Islet of Langerhans (tissue), 1 donor: Measurements from ENCODE around the gene ATRIP.

Experiments used
- FAIRE-seq: peaks from one replicate; lab custom pipeline; 2011; peaks lifted over from hg19 to GRCh38; lab: Jason Lieb, UNC

Gene ATRIP

DNA sequence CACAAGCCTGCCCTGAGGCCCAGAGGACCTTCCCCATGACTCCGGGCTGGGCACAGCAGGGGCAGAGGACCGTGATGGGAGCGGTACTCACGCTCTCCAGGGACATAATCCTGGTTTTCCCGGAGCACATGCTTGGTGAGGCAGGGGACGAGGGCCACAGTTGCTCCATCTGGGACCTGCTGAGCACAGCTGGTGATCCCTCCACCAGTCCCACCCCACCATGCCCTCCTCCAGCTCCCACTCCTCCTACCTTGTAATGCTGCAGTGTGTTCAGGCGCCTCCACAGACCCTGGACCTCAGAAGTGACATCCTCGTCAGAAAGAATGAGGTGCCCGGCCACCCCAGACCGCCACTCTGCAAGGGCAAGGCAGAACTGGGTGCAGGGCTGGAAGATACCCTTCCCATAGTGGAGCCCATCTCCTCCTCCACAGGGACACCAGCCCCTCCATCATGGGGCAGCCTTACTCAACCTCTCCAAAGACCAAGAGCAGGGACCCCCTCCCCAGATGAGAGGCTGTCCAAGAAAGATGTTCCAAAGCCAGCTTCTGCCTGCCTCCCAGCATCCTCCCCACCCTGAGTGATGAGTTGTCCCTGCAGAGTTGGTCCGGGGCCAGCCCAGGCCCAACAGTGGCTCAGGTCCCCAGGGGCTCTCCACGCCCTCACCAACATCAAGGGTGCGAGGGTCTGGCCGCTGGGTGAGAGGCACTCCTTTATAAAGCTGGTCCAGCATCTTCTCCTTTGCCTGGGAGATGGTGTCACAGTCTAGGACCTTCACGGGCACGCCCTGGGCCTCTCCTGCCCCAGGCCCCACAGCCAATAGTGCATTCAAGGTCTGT is 36.1 kb upstream of the ATRIP start:
- FAIRE-seq: no peak

DNA sequence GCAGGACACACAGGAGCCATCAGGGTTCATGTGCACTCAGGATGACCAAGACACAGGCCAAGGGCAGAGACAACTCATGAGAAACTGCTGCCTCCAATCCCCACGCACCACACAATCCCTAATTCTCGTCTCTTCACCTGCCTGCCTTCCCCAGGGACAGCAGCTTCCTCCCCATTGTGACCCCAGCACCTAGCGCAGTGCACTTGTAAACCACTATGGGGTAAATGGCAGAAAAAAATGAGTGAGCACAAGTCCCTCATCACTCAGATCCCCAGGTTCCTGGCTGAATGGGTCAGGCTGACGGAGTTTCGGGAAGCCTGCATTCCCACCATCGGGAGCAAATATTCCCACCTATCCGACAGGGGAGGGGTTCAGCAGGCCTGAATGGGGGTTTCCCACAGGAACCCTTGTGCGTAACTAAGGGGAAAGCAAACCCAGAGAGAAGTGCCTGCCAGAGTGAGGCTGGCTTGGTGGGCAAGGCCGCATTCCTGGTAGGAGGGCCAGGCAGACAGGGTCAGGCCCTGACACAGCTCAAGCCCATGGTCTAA is 35.4 kb upstream of the ATRIP start:
- FAIRE-seq: no peak

DNA sequence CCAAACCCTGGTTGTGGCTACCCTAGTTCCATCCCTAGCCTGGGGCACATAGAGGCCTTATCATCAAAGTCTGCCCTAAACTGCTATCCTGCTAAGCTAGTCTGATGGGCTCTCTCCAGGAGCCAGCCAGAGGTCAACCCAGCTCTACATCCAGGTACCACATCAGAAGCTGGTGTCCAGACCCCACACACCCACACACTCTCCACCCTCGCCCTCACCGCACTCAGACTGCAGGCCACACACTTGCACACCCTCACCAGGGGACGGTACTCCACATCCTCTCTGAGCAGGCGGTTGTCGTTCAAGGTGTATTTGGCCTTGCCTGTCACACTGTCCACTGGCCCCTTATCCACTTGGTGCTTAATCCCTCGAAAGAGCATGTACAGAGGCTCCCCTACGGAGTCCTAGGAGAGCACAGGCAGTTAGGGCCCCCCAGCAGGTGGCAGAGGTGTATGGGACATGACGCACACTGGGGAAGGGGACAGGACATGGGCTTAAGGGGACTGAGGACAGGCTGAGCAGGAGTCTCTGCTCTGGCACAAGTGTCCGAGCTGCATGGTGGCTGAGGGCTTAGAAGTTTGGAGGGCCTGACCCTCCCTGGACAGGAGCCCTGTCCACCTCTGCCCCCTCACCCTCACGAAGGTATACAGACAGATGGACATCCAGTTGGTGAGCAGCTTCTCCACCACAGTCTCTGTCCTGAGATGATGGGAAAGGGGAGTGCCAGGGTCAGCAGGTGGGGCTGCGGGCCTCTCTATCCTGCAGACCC is 34.7 kb upstream of the ATRIP start:
- no peak for FAIRE-seq

DNA sequence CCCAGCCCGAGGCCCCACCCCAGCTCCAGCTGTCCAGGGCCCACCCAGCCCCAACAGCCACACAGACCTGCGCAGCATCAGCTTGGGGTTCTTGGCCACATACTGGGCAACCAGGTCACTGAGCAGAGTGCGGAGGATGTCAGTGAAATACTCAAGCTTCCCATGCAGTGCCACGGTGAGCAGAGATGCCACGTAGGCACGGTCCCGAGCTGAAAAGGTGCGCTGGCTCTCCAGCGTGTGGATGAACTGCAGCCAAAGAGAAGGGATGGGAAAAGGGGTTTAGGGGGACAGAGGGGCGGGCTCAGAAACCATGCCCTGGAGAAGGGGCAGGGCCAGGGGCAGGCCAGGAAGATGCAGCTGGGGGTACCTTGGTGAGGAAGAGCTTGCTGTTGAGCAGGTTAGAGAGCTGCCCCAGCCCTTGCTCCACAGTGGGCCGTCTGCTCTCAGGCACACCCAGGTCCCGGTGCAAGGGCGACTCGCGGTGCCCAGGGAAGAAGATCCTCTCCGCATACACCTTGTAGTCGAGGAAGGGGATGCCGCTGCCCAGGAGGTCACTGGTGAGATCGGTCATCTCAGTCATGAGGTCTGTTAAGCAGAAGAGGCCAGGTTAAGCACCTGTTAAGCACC is 34.0 kb upstream of the ATRIP start:
- FAIRE-seq: no peak

DNA sequence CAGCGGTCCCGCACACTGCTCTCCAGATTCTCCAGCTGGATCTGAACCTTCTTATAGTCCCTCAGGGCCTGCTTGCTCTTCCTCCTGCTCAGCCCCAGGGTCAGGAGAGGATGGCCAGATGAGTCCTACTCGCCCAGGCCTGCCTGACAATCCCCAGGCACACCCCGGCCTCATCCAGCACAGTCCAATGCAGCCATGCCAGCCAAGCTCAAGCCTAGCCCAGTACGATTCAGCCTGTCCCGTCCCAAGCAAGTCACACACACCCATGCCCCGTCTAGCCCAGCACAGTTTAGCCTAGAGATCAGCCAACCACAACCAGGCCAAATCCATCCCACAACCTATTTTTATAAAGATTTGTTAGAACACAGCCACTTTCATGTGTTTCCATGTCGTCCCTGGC is 33.5 kb upstream of the ATRIP start:
- no peak for FAIRE-seq

DNA sequence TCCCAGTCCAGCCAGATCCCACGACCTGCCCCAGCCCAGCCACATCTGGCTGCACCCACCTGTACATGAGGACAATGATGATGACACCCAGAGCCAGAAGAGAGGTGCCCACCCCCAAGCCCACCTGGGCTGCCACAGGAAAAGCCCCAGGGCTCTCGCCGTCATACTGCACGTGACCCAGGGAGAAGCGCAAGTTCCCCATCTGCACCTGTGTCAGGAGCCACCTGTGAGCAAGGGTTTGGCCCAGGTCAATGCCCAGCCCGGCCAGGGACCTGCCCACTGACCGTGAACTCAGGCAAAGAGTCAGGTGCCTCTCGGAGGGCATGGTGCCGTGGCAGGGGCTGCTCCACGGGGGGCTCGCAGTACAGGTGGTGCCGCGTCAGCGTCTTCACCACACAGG is 32.9 kb upstream of the ATRIP start:
- no peak for FAIRE-seq

DNA sequence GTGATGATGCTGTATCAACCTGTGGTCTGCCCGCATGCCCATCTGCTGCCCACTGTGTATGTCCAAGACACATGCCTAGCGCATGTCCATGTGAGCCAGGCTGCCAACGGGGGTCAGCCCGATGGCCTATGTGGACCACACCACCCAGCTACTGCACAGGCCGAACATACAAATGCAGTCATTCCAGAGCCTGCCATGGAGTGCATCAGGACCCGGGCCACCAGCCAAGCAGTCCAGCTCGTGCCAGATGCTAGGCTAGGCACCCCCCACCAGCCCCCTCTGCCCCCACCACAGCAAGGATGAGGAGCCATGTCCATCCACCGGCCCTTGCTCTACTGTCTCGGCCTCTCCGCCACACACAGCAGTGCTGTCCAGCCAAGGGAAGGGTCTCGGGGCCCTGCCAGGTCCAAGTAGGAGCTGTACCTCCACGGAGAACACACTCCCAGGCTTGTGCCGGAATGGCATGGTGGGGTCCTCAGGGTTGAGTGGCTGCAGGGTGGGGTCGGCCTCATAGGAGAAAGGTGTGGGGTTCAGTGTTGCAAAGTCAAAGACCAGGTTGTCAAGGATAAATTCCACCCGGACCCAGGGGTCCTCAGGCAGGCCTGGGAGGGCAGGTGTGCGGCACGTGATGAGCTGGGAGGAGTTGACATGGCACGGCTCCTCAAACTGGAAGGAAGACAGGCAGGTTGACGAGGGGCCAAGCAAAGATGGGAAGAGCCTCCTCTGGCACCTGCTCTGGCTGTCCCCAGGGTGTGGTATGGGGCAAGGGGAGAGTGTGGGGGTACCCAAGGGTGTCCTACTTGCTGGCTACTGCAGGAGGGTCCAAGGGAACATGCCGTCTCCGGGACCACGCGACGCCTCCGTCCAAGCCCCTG is 31.9 kb upstream of the ATRIP start:
- FAIRE-seq: no peak

DNA sequence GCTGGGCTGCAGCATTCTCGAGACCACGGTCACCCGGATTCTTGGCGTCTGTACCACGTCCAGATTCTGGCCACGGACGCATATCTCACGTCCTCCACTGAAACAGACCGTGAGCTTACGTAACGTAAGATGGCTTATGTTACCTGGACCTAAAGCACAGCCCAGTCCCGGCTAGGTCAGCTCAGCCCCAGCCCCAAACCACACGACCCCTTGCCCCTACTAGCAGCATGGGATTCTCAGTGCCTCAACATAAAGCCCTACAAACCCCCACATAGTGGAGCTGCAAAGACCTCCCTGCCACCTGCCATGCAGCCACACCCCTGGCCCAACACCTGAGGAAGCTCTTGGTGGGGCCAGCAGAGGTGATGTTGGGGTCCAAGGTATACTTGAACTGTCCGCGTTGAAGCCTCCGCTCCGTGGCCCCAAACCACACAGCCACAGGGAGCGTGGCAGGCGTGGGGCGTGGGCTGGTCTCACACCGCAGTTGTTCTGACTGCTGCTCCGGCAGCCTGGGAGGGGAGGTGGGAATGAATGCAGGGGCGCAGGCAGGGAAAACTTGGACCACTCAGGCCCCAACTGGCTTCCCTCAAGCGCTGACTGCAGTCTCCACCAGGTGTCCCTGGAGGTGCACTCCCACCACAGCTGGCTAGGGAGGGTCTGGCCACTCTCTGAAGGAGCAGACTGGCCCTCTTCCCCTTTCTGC is 31.1 kb upstream of the ATRIP start:
- no peak for FAIRE-seq

DNA sequence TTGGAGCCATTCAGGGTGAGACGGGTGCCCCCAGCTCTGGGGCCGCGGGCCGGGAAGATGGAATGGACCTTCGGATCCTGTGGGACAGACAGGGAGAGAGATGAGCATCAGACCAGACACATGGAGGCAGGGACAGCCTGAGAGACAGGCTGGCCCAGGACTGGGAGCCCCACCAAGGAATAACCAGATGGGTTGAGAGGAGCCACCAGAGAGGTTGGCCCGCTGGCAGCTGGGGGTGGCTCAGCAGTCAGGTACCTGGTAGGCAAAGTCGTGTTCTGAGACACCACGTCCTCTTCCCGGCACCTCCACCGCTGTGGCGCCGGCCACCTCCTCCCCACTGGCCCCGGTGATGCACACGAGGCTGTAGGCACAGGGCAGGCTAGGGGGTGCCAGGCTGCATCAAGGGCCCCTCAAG is 30.4 kb upstream of the ATRIP start:
- no peak for FAIRE-seq

DNA sequence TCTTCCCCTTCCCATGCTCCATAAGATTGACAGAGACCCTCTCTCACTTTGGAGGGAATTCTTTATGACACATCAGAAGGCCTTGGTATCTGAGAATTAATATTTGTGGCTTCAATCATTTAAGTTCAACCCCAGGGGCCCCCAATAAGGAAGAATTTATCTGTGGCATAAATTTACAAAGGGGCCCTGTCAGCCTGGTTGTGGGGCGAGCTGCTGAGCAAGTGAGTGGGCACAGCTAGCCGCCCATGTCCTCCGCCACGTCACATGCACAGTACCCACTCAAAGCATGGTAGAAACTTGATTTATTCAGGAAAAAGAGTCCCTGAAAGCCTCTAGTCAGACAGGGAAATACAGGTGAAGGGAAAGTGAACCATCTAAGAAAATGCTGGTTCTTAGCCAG is 30.0 kb upstream of the ATRIP start:
- FAIRE-seq: no peak

DNA sequence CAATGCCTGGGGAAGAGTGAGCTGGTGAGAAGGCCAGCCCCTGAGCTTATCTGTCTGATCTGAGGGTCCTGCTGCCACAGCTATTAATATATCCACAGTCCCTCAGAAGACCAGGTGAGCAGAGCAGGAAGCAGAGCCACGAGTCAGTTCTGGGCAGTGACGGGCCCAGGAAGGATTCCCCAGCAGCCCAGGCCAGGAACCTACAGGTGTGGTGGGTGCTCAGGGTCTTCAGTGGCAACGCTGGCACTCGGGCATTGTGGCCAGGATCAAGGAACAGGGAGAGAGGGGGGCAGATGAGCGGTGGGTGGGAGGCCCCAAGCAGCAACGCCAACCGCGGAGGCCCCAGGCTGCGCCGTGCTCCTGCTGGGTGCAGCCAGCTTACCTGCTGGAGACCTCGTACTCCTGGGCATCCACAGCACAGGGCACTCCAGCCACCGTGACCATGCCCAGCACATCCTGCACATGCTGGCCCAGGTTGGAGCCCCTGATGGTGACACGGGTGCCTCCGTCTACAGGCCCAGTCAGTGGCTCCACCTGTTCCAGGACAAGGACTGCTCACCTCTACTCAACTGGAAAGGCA is 28.9 kb upstream of the ATRIP start:
- FAIRE-seq: no peak

DNA sequence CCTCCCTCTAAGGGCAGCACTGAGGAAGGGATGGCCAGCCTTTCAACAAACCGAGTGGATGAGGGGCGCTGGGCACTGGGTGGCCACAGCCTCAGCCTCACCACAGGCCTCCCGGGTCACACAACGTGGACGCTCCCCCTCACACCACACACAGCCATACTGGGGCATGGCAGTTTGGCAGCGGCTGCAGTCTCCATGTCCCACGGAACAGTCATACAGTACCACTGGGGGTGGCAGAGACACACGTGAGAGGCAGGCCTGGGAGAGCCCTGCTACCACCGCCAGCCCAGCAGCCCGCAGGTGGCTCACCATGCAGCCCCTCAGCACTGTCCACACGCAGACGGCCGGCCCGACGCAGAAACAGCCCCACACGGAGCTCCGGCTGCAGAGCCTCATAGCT is 28.4 kb upstream of the ATRIP start:
- FAIRE-seq: no peak

DNA sequence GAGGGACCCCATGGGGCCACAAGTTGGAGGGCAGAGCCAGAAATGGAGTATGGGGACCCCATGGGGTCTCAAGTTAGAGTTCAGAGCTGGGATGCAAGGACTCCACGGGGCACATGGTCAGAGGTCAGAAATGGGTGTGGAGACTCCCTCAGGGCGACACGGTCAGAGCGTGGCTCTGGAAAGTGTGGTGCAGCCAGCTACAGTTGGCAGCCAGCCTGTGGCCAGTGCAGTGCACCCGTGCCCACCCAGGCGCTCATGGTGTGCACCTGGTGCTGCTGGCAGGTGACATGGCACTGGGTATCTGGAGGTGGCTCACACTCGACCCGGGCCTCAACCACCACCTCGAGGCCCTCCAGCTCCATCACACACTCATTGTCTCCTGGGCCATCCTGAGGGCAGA is 27.9 kb upstream of the ATRIP start:
- FAIRE-seq: no peak

DNA sequence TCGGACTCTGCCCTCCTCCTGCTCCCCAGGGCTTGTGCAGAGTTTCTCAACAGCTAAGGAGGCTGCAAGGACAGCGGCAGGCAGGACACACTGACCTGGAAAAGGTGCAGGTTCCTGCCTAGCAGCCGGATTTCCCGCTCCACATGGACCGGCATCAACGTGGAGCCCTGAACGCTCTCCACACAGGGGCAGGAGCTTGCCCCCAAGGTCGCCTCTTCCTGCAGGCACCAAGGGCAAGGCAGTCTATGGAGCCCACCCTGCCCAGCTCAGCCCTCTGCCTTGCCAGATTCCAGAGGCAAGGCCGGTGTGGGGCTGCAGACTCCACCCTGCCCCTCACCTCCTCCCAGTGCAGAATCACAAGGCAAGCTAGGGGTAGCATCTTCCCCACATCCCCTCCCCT is 27.4 kb upstream of the ATRIP start:
- FAIRE-seq: no peak

DNA sequence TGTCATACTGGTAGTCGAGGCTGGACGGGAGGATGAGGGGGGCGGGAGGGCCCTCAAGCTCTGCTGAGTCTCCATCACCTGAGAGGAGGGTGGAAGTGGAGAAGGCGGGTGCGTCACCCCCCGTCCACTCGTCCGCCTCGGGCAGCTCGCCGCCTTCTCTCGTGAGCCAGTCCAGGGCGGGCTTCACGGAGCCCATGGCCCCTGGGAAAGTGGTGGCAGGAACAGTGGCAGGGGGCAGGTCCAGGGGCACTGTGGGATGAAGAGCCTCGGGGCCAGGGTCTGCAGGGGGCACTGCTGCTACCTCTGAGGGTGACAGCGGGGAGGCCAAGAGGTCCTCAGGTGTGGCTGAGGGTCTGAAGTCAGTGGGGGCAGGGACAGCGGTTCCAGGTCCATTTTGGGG is 26.9 kb upstream of the ATRIP start:
- no peak for FAIRE-seq

DNA sequence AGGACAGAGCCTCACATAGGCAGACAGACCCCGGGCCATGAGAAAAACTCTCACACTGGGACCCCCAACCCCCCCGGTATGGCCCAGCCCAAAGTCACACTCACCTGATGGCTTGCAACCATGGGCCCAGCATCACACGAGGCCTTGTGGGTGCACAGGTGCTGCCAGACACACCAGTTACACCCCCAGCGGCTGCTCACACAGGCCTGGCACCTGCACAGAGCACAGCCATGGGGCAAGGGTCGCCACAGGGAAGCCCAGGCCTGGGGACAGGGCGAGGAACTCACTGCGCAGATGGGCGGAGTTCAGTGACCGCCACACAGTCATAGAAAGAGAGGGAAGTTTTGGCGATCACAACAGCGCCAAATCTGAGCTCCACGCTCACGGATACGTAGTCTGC is 26.0 kb upstream of the ATRIP start:
- FAIRE-seq: no peak

DNA sequence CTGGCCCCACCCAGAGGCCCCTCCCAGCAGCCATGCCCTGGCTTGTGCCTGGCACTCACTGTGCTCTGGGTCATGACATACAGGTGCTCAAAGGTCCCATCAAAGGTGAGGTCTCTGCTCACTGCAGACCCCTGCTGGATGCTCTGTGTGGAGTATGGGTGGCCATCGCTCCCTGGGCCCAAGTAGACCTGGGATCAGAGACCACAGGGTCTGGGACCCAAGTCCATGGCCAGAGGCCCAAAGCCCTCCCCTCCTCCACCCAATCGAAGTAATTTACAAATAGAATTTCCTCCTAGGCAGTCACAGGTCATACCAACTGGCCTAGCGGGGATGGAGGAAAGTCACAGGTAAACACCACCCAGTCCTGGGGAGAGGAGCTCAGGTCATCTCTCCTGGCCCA is 24.3 kb upstream of the ATRIP start:
- FAIRE-seq: no peak

DNA sequence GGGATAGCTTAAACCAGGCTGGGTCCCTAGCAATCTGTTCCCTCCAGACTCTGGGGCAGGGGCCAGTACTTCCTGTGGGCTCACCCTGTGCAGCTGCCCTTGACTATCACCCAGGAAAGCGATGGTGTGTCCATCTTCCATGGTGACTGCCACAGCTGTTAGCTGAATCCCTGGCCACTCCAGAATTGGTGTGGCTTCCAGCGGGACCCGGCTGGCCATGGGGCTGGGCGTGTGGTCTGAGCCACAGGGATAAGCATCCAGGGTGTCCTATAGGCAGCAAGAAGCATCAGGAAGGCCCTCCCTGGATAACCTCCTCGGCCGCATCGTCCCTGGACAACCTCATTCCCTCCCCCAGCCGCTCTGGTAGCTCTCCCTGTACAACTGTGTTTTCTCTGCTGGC is 23.9 kb upstream of the ATRIP start:
- no peak for FAIRE-seq

DNA sequence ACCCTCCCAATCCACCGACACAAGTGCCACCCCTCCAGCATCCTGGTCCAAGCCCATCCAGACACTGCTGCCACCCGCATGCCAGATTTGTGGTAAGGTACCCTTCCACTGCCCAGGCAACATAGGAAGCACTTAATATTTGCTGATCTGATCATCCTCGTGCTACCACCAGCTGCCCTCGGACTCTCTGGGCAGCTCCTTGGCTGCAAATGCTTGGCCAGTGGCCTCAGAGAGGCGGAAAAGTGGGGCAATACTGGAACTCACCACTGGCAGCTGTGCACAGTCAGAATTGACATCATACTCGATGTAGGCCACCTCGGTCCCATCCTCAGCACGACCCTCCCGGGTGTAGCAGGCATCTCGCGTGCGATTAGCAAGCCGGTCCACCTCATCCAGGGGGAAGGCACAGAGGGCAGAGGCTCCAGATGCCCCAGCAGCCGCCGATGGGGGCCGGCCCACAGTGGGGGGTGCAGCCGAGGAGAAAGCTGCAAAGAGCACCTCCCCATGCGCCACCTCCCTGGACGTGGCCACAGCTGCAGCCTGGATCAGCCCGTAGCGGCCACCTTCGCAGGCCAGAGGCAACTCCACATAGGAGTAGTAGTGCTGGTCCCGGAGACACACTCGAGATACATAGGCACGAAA is 23.2 kb upstream of the ATRIP start:
- no peak for FAIRE-seq

DNA sequence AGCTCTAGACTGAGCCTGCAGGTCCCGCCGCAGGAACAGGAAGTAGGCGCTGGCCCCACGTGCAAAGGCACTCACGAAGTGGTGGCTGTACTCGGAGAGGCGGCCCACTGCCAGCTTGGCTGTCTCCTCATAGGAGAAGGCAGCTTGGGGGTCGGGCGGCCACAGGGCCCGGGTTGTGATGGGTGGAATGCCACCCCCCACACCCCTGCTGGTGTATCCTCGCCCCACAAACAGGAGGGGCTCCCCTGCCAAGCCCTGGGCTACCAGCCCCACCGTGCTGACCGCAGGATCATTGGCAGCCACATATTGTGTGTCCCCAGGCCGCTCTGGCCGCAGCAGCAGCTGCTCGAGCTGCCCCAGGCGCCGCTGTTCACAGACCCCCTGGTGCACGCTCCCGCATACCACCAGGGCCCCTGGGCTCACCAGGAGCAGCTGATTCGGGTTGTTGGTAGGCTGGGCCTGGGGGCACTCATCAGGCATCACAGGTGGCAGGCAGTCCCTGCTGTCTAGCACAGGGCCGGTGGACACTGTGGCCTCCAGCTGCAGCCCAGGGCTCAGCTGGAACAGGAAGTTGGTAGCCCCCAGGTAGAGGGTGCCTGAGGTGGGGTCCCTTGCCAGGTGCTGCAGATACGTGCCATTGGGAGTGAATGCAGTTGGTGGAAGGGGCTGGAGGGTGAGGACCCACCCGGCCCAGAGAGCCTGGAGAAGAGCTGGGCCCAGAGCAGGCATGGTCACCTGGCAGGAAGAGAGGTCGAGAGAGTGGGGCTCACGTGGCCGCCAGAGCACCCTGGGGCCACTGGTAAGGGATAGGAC is 22.4 kb upstream of the ATRIP start:
- no peak for FAIRE-seq
